GM18907 (cell line): ENCODE data around the gene IMPDH1.

Experiments used
- ATAC-seq: cut with Tn5 transposase; IDR thresholded peaks from one replicate; pipeline ENCODE4 v1.9.1; 2021; ENCODE audit warnings: mild to moderate bottlenecking, moderate library complexity; ENCODE audit not compliant: unreplicated experiment

The IMPDH1 gene

GRCh38 chr7:128406314-128407232 lies 3.2 kb downstream of the IMPDH1 start:
- no peak for ATAC-seq

GRCh38 chr7:128405471-128406313 lies 4.1 kb downstream of the IMPDH1 start:
- ATAC-seq: no peak

GRCh38 chr7:128404886-128405470 lies 4.8 kb downstream of the IMPDH1 start:
- no peak for ATAC-seq

- ATAC-seq: no peak
These were observed 5.6 kb downstream of the IMPDH1 start for GRCh38 chr7:128404143-128404681.

GRCh38 chr7:128403676-128404075 lies 6.1 kb downstream of the IMPDH1 start:
- ATAC-seq: no peak

GRCh38 chr7:128402356-128402755 lies 7.4 kb downstream of the IMPDH1 start:
- ATAC-seq: no peak

GRCh38 chr7:128400566-128400965 lies 9.2 kb downstream of the IMPDH1 start:
- no peak for ATAC-seq

- ATAC-seq: no peak
These were observed 9.8 kb downstream of the IMPDH1 start for GRCh38 chr7:128399991-128400390.

- ATAC-seq: no peak
These were observed 11.0 kb downstream of the IMPDH1 start for GRCh38 chr7:128398841-128399135.

- no peak for ATAC-seq
These were observed 11.6 kb downstream of the IMPDH1 start for GRCh38 chr7:128398016-128398840.

GRCh38 chr7:128396357-128396756 lies 13.4 kb downstream of the IMPDH1 start:
- no peak for ATAC-seq

GRCh38 chr7:128395748-128396147 lies 14.0 kb downstream of the IMPDH1 start:
- ATAC-seq: no peak

GRCh38 chr7:128394904-128395496 lies 14.8 kb downstream of the IMPDH1 start:
- ATAC-seq: no peak

GRCh38 chr7:128393526-128394330 lies 16.1 kb downstream of the IMPDH1 start:
- no peak for ATAC-seq

- ATAC-seq: no peak
These were observed 17.1 kb downstream of the IMPDH1 start for GRCh38 chr7:128392446-128393327.

GRCh38 chr7:128391805-128392204 lies 18.0 kb downstream of the IMPDH1 start:
- ATAC-seq: no peak

- ATAC-seq: no peak
These were observed 18.8 kb downstream of the IMPDH1 start for GRCh38 chr7:128390871-128391565.
